Measurements from ENCODE around the gene YARS1.
"Not testable (repeated sequence)": the region's sequence is repeated elsewhere in the genome, so short reads cannot be mapped to it uniquely, and the experiment has no call there.

The YARS1 gene

GRCh38 chr1:32816676-32817158, 441 bp downstream of the YARS1 start:
- DNase-seq (ENCODE audit: low read depth): peak; percentile 44

- DNase-seq (ENCODE audit: low read depth): peak; percentile 57
Measured at GRCh38 chr1:32813941-32814739, 3.0 kb downstream of the YARS1 start.

- DNase-seq (ENCODE audit: low read depth): no peak
Measured at GRCh38 chr1:32811917-32812316, 5.2 kb downstream of the YARS1 start.

- no peak for DNase-seq (ENCODE audit: low read depth)
Measured at GRCh38 chr1:32811265-32811664, 5.9 kb downstream of the YARS1 start.

GRCh38 chr1:32810358-32810757, 6.8 kb downstream of the YARS1 start:
- no peak for DNase-seq (ENCODE audit: low read depth)

- DNase-seq (ENCODE audit: low read depth): no peak
Measured at GRCh38 chr1:32808580-32808979, 8.6 kb downstream of the YARS1 start.

GRCh38 chr1:32806910-32807523, 10.1 kb downstream of the YARS1 start:
- DNase-seq (ENCODE audit: low read depth): peak; percentile 83

GRCh38 chr1:32806290-32806689, 10.9 kb downstream of the YARS1 start:
- DNase-seq (ENCODE audit: low read depth): no peak

- not testable (repeated sequence) for DNase-seq (ENCODE audit: low read depth)
Measured at GRCh38 chr1:32804460-32804859, 12.7 kb downstream of the YARS1 start.

GRCh38 chr1:32801096-32801715, 16.0 kb downstream of the YARS1 start:
- DNase-seq (ENCODE audit: low read depth): peak; percentile 93

- no peak for DNase-seq (ENCODE audit: low read depth)
Measured at GRCh38 chr1:32798679-32799416, 18.3 kb downstream of the YARS1 start.

- peak; percentile 67 for DNase-seq (ENCODE audit: low read depth)
Measured at GRCh38 chr1:32798191-32798590, 19.0 kb downstream of the YARS1 start.

GRCh38 chr1:32797456-32797855, 19.7 kb downstream of the YARS1 start:
- peak; percentile 18 for DNase-seq (ENCODE audit: low read depth)

- peak; percentile 62 for DNase-seq (ENCODE audit: low read depth)
Measured at GRCh38 chr1:32795763-32796162, 21.4 kb downstream of the YARS1 start.

GRCh38 chr1:32791881-32792280, 25.3 kb downstream of the YARS1 start:
- DNase-seq (ENCODE audit: low read depth): peak; percentile 55

GRCh38 chr1:32789356-32789755, 27.8 kb downstream of the YARS1 start:
- DNase-seq (ENCODE audit: low read depth): peak; percentile 90

GRCh38 chr1:32786856-32787255, 30.3 kb downstream of the YARS1 start:
- DNase-seq (ENCODE audit: low read depth): peak; percentile 43

- DNase-seq (ENCODE audit: low read depth): no peak
Measured at GRCh38 chr1:32784817-32785216, 32.3 kb downstream of the YARS1 start.

GRCh38 chr1:32783851-32784250, 33.3 kb downstream of the YARS1 start:
- DNase-seq (ENCODE audit: low read depth): no peak

GRCh38 chr1:32782086-32782485, 35.1 kb downstream of the YARS1 start:
- DNase-seq (ENCODE audit: low read depth): peak; percentile 45

- DNase-seq (ENCODE audit: low read depth): peak; percentile 78
Measured at GRCh38 chr1:32780628-32781234, 36.4 kb downstream of the YARS1 start.

GRCh38 chr1:32780005-32780404, 37.2 kb downstream of the YARS1 start:
- no peak for DNase-seq (ENCODE audit: low read depth)
